GM18858 (cell line): Measurements from ENCODE around the gene SLC6A4.
"Not testable (repeated sequence)": the region's sequence is repeated elsewhere in the genome, so short reads cannot be mapped to it uniquely, and the experiment has no call there.

Experiments used
- ATAC-seq: cut with Tn5 transposase; IDR thresholded peaks from one replicate; pipeline ENCODE4 v1.9.1; 2021; ENCODE audit not compliant: unreplicated experiment

SLC6A4 gene

GRCh38 chr17:30220414-30220813, 15.1 kb downstream of the SLC6A4 start:
- ATAC-seq: no peak

- ATAC-seq: no peak
Measured at GRCh38 chr17:30219833-30220232, 15.7 kb downstream of the SLC6A4 start.

DNA sequence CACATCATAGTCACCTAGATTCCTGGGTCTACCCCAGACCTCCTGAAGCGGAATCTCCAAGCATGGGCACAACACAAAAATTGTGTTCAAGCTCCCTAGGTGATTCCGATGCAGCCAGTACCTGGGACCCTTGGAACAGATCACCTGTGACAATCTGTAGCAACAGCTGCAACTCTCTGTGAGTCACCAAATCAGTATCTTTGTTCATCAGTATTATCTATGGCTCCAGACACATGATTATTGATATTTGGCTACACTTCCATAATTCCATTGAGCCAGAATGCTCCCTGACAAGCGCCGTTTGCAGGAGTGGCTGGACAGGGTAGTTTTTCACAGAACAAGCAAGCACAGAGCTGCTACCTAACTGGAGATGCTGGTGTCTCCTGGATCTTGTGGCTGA, 16.2 kb downstream of the SLC6A4 start:
- no peak for ATAC-seq

DNA sequence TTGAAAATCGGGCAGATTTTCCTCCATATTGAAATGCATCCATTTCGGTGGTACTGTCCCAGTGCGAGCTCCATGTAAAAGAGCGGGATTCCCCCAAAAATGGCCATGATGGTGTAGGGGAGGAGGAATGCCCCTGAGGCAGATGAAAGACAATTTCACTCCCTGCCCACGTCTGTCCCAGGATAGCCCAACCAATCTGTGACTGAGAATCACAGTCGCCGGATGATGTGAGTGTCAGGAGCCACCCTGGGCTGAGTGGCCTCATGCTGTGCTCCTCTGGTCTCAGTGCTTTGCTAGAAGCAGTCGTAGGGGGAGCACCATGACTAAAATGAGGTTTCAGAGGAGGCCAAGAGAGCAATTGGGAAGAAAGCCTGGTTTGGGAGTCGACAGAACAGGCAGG, 16.7 kb downstream of the SLC6A4 start:
- no peak for ATAC-seq

DNA sequence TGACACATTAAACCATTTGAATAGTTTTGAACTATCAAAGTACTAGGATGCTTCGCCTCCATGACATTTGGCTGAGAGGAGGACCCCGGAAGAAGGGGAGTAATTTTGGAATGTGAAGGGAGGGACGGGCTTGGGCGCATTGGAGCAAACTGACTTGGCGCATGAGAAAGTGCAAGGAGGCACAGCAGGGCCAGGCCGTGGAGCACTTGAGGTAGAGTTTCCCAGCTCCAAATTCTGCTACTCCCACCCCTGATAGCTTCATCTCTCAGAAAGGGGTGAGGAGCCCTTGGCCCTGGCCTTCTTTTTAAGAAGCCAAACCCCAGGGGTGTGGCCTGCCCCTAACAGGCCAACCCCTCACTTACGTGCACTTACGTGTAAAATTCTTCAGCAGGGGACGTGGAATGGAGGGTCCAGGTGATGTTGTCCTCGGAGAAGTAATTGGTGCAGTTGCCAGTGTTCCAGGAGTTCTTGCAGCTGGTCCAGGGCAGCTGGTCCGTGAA, 17.7 kb downstream of the SLC6A4 start:
- no peak for ATAC-seq

- ATAC-seq: no peak
Measured at GRCh38 chr17:30217054-30217453, 18.4 kb downstream of the SLC6A4 start.

- no peak for ATAC-seq
Measured at GRCh38 chr17:30212750-30213149, 22.7 kb downstream of the SLC6A4 start.

DNA sequence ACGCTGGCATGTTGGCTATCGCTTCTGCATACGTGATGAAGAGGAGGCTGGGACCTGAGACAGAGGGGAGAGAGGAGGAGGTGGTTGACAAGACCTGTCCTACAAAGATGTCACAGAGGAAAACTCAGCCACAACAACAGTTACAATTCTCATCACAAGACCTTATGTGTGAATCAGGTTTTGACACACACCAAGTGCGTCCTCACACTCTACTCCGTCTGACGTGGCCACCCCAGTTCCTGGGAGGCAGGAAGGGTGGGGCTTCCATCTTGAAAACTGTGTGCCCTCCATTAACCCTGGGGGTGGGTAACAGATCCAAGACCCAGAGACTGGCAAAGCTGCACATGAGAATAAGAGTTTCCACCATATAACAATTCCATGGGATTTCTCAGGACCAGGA, 24.1 kb downstream of the SLC6A4 start:
- ATAC-seq: no peak

DNA sequence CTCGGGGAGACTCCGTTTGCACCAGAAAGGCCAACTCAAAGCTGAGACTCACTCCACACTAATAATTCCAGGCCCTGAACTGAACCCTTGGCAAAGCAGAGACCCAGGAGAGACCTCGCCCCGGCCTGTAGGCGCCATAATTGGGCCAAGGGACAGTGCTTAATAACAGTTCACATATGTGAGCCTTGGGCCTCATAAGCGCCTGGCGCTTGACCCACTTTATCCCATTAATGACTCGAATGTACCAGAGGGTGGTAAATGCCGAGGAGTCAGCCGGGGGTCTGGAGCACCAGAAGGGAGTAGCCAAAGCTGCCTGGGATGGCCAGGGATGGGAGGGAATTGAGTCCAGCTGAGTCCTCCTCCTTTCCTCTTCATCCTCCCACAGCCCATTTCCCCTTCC, 24.6 kb downstream of the SLC6A4 start:
- no peak for ATAC-seq

DNA sequence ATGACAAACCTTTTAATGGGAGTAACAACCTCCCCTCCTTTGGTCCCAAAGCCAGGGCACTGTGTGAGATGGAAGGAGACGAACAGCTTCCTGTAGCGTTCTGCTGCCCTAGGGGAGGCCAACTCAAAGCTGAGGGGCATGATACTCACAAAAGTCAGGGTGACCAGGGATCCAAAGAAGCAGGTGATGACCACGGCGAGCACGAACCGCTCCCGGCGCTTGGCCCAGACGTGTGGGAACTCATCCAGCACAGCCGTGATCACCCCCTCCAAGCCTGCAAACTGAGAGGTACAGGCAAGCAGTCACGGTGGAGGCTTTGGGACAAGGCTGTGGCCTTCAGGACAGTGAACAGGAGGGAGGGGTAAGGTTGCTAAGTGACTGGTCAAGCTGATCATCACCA, 25.1 kb downstream of the SLC6A4 start:
- ATAC-seq: no peak

DNA sequence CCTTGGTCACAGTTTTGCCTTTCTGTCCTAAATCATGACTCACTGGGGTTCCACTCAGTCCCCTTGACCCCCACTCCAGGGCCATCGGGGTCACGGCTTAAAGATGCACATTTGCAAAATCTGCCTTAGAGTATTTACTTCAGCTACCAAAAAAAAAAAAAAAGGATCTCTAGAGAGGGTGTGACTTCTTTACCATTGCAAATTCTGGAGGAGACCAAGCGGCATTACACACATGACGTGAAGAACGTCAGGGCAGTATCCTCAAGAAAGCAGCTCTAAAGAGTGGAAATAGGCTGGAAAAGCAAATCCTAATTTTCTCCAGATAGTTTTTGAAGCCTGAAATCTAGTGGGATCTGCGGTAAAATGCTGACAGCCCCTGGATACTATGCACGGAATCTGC, 25.6 kb downstream of the SLC6A4 start:
- ATAC-seq: no peak

- no peak for ATAC-seq
Measured at GRCh38 chr17:30208214-30208613, 27.3 kb downstream of the SLC6A4 start.

DNA sequence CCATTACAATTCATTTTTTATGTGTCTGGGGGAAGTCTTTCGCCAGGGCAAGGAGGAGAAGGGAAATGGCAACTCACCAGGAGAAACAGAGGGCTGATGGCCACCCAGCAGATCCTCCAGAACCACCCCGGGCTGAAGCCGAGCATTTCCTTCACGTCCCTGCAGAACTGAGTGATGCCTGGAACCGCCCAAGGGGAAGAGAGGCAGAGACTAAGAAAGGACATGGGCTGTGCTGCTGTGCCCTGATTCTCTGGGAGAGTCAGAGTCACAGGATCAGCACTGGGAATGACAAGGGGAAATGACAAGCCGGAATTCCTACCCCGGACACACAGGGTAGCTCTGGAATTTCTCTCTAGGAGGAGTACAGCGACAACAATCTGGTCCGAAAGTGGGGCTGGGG, 27.8 kb downstream of the SLC6A4 start:
- no peak for ATAC-seq

DNA sequence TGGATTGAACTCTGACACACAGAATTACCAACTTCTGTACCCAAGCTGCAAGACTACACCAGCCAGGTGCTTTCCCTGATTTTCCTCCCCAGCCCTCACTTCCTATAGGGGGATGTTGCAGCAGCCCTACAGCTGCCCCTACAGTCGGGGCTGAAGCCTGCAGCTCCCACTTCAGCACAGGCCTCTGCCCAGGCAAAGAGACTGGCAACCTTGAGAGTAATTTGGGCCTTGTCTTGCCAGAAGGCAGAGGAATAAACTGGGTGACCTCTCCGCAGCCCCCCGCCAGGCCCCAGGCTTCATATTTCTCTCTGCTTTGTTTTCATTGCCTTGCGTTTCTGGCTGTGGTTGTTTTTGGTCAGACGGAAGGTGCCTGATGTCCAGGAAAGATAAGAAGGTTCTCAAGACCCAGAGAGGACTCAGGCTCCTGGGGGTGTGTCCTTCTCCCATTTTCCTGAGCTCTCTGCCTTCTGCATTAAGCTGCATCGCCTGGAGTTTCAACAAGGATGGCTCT, 32.0 kb downstream of the SLC6A4 start:
- ATAC-seq: no peak

- not testable (repeated sequence) for ATAC-seq
Measured at GRCh38 chr17:30200656-30201055, 34.8 kb downstream of the SLC6A4 start.

DNA sequence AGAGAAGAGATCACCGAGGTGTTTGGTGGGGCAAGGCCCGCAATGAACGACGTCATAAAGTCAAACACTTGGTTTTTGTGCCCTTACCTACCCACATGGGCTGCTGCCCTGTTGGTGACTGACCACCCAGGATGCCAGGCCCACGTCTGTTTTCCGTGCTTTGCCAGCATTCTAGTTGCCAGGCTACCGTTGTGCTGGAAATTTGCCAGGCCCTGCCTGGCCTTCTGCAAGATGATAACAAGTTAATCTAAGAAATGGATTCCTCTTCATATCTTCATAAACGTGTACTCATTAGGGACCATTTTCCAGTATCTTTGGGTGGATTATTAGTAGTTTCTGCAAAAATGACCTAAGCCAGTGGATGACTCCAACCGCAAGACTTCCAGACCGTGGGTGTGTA, 35.4 kb downstream of the SLC6A4 start:
- no peak for ATAC-seq

- no peak for ATAC-seq
Measured at GRCh38 chr17:30199600-30199999, 35.9 kb downstream of the SLC6A4 start.

DNA sequence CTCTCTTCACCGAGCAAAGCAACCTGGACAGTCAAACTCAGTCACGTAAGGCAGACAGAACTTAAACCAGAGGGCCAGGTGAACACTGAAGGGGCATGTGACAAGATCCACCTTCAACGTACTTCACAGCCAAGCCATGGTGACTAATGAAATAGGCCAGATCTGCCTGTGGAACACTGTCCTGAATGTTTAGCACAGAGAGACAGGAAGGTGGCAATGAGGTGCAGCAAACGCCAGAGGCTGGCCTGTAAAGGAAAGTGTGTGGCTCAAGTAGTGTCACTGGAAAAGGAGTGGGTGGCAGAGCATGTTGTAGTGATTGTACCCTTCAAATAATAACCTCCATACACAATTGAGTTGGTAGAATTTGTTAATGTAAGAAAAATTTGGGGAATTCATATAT, 38.1 kb downstream of the SLC6A4 start:
- ATAC-seq: no peak

DNA sequence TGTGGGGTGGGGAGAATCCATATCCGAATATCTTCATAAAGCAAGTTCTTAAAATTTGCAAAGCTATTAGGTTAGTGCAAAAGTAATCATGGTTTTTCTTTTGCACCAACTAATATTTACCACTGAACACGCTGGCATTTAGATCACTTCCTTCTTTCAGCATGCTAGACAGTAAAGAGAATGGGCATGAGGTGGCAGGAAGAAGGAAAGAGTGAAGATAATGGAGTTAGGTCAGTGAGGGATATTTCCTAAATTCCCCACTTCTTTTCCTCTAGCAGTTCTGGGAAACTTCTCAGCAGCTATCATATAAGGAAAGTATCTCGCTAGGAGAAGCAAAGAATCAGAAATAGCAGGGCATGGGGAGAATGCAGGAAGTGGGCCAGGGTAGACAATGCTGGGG, 39.0 kb downstream of the SLC6A4 start:
- no peak for ATAC-seq

DNA sequence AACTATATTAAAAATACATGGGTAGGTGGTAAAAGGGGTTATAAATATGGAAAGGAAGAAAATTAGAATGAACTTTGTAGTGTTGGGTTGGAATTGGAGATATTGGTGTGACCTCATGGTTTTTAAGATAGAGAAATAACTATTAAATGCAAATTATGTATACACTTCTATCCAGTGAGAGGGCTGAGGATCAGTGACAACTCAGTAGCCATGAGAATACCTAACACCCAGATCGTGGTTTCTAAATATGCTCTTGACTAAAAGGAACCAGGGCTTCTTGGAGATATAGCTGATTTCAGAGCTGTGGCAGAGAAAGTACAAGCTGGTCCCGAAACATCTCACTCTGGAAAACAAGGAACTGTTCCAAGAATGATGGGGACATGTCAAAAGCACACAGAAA, 44.4 kb downstream of the SLC6A4 start:
- no peak for ATAC-seq

DNA sequence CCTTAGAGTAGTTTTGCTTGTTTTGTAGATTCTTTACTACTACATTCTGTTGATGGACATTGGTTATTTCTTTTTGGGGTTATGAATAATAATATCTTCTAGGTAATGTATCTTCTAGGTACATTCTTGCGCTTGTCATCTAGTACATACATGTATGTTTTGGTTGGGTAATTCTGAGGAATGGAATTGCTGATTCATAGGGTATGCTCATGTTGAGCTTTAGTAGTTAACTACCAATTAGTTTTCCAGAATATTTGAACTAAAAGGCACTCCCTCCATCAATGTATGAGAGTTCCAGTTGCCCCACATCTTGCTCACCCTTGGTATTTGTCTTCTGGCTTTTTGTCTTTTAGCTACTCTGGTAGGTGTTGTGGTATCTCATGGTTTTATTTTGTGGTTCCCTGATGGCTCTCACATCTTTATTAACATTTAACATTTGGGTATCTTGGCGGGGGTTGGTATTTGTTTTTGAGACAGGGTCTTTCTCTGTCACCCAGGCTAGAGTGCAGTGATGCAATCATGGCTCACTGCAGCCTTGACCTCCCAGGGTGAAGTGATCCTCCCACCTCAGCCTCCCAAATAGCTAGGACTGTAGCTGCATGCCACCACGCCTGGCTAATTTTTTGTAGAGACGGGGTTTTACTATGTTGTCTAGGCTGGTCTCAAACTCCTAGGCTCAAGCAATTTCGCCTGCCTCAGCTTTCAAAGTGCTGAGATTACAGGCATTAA, 47.1 kb downstream of the SLC6A4 start:
- no peak for ATAC-seq

- no peak for ATAC-seq
Measured at GRCh38 chr17:30187573-30187972, 47.9 kb downstream of the SLC6A4 start.

- no peak for ATAC-seq
Measured at GRCh38 chr17:30186761-30187160, 48.7 kb downstream of the SLC6A4 start.
